GM21390 (cell line): Measurements from ENCODE around the gene BCAS3.
"Not testable (repeated sequence)": the region's sequence is repeated elsewhere in the genome, so short reads cannot be mapped to it uniquely, and the experiment has no call there.

Source experiments
- ATAC-seq: cut with Tn5 transposase; IDR thresholded peaks from one replicate; pipeline ENCODE4 v1.9.1; 2021; ENCODE audit not compliant: unreplicated experiment

BCAS3 gene

GRCh38 chr17:61237275-61237674, 559.6 kb downstream of the BCAS3 start:
- no peak for ATAC-seq

- ATAC-seq = no peak
Observed at GRCh38 chr17:61238455-61238933, 560.8 kb downstream of the BCAS3 start.

- ATAC-seq = no peak
Observed at GRCh38 chr17:61239327-61239726, 561.7 kb downstream of the BCAS3 start.

- no peak for ATAC-seq
Observed at GRCh38 chr17:61239953-61240352, 562.3 kb downstream of the BCAS3 start.

- ATAC-seq = no peak
Observed at GRCh38 chr17:61240851-61241468, 563.3 kb downstream of the BCAS3 start.

GRCh38 chr17:61244988-61245387, 567.3 kb downstream of the BCAS3 start:
- not testable (repeated sequence) for ATAC-seq

GRCh38 chr17:61245706-61246135, 568.1 kb downstream of the BCAS3 start:
- ATAC-seq = no peak

GRCh38 chr17:61247439-61247838, 569.8 kb downstream of the BCAS3 start:
- no peak for ATAC-seq

GRCh38 chr17:61248399-61248798, 570.7 kb downstream of the BCAS3 start:
- no peak for ATAC-seq

- ATAC-seq = no peak
Observed at GRCh38 chr17:61249649-61250299, 572.1 kb downstream of the BCAS3 start.

- no peak for ATAC-seq
Observed at GRCh38 chr17:61250335-61250890, 572.8 kb downstream of the BCAS3 start.

GRCh38 chr17:61251939-61252865, 574.6 kb downstream of the BCAS3 start:
- ATAC-seq = no peak

- no peak for ATAC-seq
Observed at GRCh38 chr17:61253362-61253761, 575.7 kb downstream of the BCAS3 start.

- no peak for ATAC-seq
Observed at GRCh38 chr17:61253937-61254574, 576.4 kb downstream of the BCAS3 start.

GRCh38 chr17:61254904-61255303, 577.3 kb downstream of the BCAS3 start:
- no peak for ATAC-seq

GRCh38 chr17:61255647-61256046, 578.0 kb downstream of the BCAS3 start:
- ATAC-seq = no peak

GRCh38 chr17:61259360-61259759, 581.7 kb downstream of the BCAS3 start:
- ATAC-seq = no peak

GRCh38 chr17:61260071-61260797, 582.6 kb downstream of the BCAS3 start:
- ATAC-seq = no peak

GRCh38 chr17:61261001-61261637, 583.5 kb downstream of the BCAS3 start:
- no peak for ATAC-seq

- no peak for ATAC-seq
Observed at GRCh38 chr17:61265397-61265796, 587.7 kb downstream of the BCAS3 start.
